ENCODE measurements around the gene BMP10. TPM values are rescaled to one million over a fixed set of nuclear protein-coding genes. Genes with fewer than 3 reads are reported as not detected.

Gene BMP10
- total RNA-seq, 2 donors from 2014 or later = not detected

DNA sequence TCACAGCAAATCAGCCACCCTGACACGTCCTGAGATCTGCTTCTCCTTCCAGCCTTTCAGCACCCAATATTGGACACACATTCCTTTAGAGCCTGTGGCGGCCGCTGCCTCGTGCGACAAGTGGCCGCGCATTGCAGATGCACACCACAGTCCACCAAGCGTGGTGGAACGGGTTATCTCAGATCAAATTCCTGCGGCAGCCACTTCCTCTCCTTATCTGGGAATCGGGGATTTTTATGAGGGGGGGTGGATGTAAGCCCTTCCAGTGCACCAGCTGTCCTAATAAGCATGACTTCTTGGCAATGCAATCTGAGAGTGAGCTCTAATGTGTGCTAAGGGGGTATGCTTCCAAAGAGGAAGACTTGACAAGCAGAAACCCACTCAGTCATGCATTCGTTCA, 18.3 kb upstream of the BMP10 start:
- Histone ChIP-seq H3K27me3 (no peaks in the 10 kb centered on the region), H3K4me1 (no peaks in the 10 kb centered on the region), H3K9ac (ENCODE audit: low read depth in 2 of 2, low read length in 2 of 2) (no peak overlapping the region), H3K27ac (no peak overlapping the region), H3K4me3 (no peak overlapping the region), H3K9me3 (no peaks in the 10 kb centered on the region), H3K36me3 (no peaks in the 10 kb centered on the region)
- no peak for DNase-seq
- intact Hi-C loops (cut with DNase I) = no loop called here
- TF ChIP-seq CTCF (IDR thresholded peaks at IDR 0.05) = no peak

GRCh38 chr2:68889021-68889420, 17.8 kb upstream of the BMP10 start:
- intact Hi-C loops (cut with DNase I) = no loop called here
- Histone ChIP-seq H3K9ac (ENCODE audit: low read depth in 2 of 2, low read length in 2 of 2) (no peak overlapping the region), H3K27me3 (no peaks in the 10 kb centered on the region), H3K9me3 (no peaks in the 10 kb centered on the region), H3K27ac (no peak overlapping the region), H3K4me3 (no peak overlapping the region), H3K36me3 (no peaks in the 10 kb centered on the region), H3K4me1 (no peaks in the 10 kb centered on the region)
- TF ChIP-seq CTCF (IDR thresholded peaks at IDR 0.05) = no peak
- DNase-seq = no peak

DNA sequence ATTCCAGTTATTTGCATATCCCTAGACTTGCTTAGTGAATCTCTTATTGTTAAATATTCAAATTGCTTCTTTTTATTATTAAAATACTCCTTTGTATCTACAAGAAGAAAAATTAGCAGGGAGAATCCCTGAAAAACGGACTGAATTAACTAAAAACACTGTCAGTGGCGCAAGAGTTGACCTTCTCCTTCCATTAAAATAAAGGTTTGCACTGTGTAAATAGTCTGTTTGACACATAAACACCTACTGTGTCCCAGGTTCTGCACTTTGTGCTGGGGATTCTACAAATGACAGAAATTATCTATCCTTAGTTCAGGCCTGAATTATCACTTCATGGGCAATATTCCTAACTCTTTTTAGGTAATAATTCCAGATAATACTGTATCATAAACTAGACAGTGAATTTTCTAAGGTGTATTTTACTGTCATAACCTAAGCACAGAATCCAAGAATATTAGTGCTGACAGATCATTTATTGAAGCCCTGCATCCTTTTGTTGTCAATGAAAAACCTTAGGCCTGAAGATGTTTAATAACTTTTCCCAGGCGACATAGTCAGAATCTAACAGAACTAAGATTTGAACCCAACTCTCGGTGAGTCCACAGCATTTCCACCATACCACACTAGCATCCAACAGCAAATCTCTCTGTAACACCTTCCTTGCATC, 17.0 kb upstream of the BMP10 start:
- Histone ChIP-seq H3K9ac (ENCODE audit: low read depth in 2 of 2, low read length in 2 of 2) (no peak overlapping the region), H3K36me3 (no peaks in the 10 kb centered on the region), H3K9me3 (no peaks in the 10 kb centered on the region), H3K27me3 (no peaks in the 10 kb centered on the region), H3K27ac (no peak overlapping the region), H3K4me1 (no peaks in the 10 kb centered on the region), H3K4me3 (no peak overlapping the region)
- intact Hi-C loops (cut with DNase I) = no loop called here
- no peak for DNase-seq
- no peak for TF ChIP-seq CTCF (IDR thresholded peaks at IDR 0.05)

DNA sequence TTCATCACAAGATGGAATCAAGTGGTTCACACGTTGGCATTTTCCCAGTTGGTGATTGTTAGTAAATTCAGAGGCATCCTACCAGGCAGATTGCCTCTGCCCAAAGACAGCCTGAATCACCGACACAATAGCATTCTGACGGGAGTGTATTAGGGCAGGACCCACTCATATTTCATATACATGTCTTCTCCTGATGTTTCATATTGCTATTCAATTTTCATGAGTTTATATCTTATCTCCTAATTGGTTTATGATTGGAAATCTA, 14.5 kb upstream of the BMP10 start:
- Histone ChIP-seq H3K4me1 (no peaks in the 10 kb centered on the region), H3K27ac (no peak overlapping the region), H3K36me3 (no peaks in the 10 kb centered on the region), H3K9ac (ENCODE audit: low read depth in 2 of 2, low read length in 2 of 2) (no peak overlapping the region), H3K9me3 (no peaks in the 10 kb centered on the region), H3K4me3 (no peak overlapping the region), H3K27me3 (no peaks in the 10 kb centered on the region)
- intact Hi-C loops (cut with DNase I) = no loop called here
- no peak for TF ChIP-seq CTCF (IDR thresholded peaks at IDR 0.05)
- no peak for DNase-seq

- Histone ChIP-seq H3K36me3 (no peaks in the 10 kb centered on the region), H3K9me3 (no peaks in the 10 kb centered on the region), H3K4me1 (no peaks in the 10 kb centered on the region), H3K9ac (ENCODE audit: low read depth in 2 of 2, low read length in 2 of 2) (no peak overlapping the region), H3K4me3 (no peak overlapping the region), H3K27me3 (no peaks in the 10 kb centered on the region), H3K27ac (no peak overlapping the region)
- DNase-seq = no peak
- intact Hi-C loops (cut with DNase I) = no loop called here
- TF ChIP-seq CTCF (IDR thresholded peaks at IDR 0.05) = no peak
Observed at GRCh38 chr2:68885074-68885810, 14.0 kb upstream of the BMP10 start.
